ENCODE measurements around the gene PCDHGA3.
"Not testable (repeated sequence)": the region's sequence is repeated elsewhere in the genome, so short reads cannot be mapped to it uniquely, and the experiment has no call there.

The PCDHGA3 gene

GRCh38 chr5:141343242-141343952, at the start of gene PCDHGA3:
PCDHGA3 (plus strand) TSS chr5:141343829; CDS start chr5:141344034, 205 bp downstream.
- DNase-seq (ENCODE audit: low spot score): peak; percentile 11

GRCh38 chr5:141298376-141298775, 45.3 kb upstream of the PCDHGA3 start:
- DNase-seq (ENCODE audit: low spot score): no peak

GRCh38 chr5:141303756-141304155, 39.9 kb upstream of the PCDHGA3 start, which contains the start of gene SLC25A2:
SLC25A2 (minus strand) TSS chr5:141304049; CDS start chr5:141303865, 184 bp downstream.
- no peak for DNase-seq (ENCODE audit: low spot score)

DNA sequence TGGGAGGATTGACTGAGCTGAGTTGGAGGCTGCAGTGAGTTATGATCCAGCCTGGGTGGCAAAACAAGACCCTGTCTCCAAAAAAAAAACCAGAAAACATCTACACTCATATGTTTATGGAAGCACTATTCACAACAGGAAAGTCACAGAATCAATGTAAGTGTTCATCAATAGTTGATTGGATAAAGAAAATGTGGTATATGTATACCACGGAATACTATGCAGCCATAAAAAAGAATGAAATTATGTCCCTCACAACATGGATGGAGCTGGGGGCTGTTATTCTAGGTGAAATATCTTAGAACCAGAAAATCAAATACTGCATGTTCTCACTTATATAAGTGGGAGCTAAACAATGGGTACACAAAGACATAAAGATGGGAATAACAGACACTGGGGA, 37.0 kb upstream of the PCDHGA3 start:
- DNase-seq (ENCODE audit: low spot score): no peak

GRCh38 chr5:141313711-141314110, 29.9 kb upstream of the PCDHGA3 start:
- DNase-seq (ENCODE audit: low spot score): no peak

DNA sequence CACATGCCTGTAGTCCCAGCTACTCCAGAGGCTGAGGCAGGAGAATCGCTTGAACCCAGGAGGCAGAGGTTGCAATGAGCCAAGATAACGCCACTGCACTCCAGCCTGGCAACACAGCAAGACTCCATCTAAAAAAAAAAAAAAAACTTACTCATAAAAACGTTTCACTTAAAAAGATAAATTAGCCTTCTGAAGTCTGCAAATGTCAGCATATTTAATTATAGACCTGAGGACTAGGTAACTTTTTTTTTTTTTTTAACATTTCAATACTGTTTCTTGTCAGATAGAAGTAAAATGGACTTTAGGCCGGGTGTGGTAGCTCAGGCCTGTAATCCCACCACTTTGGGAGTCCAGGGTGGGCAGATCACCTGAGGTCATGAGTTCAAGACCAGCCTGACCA, 26.7 kb upstream of the PCDHGA3 start:
- DNase-seq (ENCODE audit: low spot score): not testable (repeated sequence)

DNA sequence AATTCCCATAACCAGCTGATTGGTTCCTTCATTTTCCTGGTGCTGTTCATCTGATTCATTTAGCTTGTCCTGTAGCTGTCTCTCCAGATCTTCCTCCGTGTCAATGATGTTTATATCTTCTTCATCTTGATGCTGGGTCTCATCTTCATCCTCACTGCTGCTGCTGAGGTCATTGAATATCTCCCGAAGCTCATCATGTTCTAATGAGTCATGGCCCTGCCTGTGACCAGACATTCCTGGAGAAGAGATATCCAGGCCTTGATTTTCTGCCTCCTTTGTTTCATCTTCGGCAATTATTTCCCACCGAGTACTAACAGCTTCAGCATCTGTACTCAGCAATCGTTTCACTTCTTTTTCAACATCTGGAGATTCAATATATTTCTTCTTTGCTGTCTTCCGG, 24.4 kb upstream of the PCDHGA3 start:
- DNase-seq (ENCODE audit: low spot score): no peak

- no peak for DNase-seq (ENCODE audit: low spot score)
Measured at GRCh38 chr5:141319699-141320098, 23.9 kb upstream of the PCDHGA3 start.

GRCh38 chr5:141320225-141321169, 23.1 kb upstream of the PCDHGA3 start, which contains the start of gene TAF7:
TAF7 (minus strand) TSS chr5:141320784; CDS start chr5:141320044, 740 bp downstream.
- DNase-seq (ENCODE audit: low spot score): peak; percentile 93

GRCh38 chr5:141322261-141322660, 21.4 kb upstream of the PCDHGA3 start:
- no peak for DNase-seq (ENCODE audit: low spot score)

DNA sequence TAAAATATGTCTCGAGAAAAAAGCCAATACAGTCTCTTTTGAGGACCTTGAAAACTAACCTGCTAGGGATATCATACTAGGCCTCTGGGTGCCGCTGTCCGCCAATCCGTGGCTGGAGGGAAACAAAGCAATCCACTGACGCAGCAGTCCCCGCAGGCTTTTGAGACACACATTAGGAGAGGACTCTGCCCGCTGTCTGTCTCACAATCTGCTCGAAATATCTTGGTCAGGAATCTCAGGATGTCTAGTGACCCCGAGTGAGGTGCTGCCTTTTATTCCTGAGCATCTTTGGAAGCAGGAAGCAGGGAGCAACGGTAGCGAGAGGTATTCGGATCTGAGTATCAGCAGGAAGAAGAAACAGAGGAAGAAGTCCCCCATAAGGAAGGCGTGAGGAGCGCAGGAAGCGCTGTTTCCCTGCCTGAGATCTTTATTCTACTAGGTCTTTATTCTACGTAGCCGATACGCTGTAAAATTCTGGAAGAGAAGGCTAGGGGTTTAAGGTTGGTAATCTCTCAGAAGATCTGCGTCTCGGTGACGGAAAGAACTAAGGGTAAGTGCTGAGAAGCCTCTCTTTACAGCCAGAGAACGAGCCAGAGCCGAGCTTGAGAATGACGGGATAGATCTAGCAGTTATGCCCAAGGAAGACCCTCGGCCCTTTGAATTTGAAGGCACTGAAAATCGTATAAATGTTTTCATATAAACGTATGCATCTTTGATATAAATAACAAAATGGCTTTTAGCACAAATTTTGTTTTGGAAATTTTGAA, 17.4 kb upstream of the PCDHGA3 start:
- DNase-seq (ENCODE audit: low spot score): peak; percentile 51

DNA sequence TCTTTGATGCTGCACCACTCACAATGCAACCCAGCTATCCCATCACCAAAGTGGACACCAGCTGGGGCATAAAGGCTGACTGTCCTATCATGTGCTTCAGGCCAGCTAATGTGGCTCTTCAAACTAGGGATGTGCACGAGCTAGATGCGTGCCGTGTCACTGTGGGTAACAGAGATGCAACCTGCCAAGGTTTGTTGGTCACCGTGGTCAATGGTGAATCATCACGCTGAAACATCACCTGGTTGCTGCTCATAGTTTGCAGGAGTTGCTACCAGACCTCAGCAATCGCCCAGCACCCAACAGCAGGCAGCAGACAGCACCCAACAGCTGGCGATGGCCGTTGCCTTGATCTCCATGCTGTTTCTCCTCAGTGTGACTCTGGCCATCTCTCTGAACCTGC, 15.4 kb upstream of the PCDHGA3 start:
- no peak for DNase-seq (ENCODE audit: low spot score)

- peak; percentile 9 for DNase-seq (ENCODE audit: low spot score)
Measured at GRCh38 chr5:141330299-141331080, 13.1 kb upstream of the PCDHGA3 start, which contains the start of gene PCDHGA1. PCDHGA1 (plus strand) TSS chr5:141330514.

GRCh38 chr5:141332571-141332970, 11.1 kb upstream of the PCDHGA3 start:
- not testable (repeated sequence) for DNase-seq (ENCODE audit: low spot score)

- no peak for DNase-seq (ENCODE audit: low spot score)
Measured at GRCh38 chr5:141338538-141339306, 4.9 kb upstream of the PCDHGA3 start, which contains the start of gene PCDHGA2. PCDHGA2 (plus strand) TSS chr5:141338760.

GRCh38 chr5:141340781-141341354, 2.8 kb upstream of the PCDHGA3 start:
- not testable (repeated sequence) for DNase-seq (ENCODE audit: low spot score)

DNA sequence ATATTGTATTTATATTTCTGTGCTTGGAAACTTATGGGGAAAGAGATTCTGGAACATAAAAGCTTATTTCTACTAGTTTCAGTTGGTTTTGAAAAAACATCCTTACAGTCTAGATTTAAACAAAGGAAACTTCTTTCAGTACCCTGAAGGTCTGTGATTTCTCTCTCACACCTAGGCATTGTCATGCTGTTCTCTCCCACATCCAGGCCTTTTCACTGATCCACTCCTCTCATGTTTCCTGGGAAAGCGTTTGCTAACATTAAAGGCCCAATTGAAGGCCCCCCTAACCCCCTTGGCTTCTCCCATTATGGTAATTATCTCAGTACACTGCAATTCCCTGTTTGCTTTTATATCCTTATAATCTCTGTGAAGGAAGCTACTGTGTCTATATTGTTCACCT, 856 bp upstream of the PCDHGA3 start:
- DNase-seq (ENCODE audit: low spot score): no peak

GRCh38 chr5:141343953-141344463, 379 bp downstream of the PCDHGA3 start:
- DNase-seq (ENCODE audit: low spot score): no peak

GRCh38 chr5:141345327-141345726, 1.7 kb downstream of the PCDHGA3 start:
- DNase-seq (ENCODE audit: low spot score): no peak

DNA sequence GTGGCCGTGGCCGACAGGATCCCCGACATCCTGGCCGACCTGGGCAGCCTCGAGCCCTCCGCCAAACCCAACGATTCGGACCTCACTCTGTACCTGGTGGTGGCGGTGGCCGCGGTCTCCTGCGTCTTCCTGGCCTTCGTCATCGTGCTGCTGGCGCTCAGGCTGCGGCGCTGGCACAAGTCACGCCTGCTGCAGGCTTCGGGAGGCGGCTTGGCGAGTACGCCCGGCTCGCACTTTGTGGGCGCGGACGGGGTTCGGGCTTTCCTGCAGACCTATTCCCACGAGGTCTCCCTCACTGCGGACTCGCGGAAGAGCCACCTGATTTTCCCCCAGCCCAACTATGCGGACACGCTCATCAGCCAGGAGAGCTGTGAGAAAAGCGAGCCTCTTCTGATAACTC, 2.4 kb downstream of the PCDHGA3 start:
- DNase-seq (ENCODE audit: low spot score): not testable (repeated sequence)

Data from activated CD4-positive, alpha-beta T cell treated with anti-CD3 and anti-CD28 coated beads, Interleukin-2, Interleukin-4, amounts not matched to agents 100 ng/mL and 50 ng/mL, durations not matched to agents 16 hours and 8 hours (primary cell).